SK-N-SH (cell line): Measurements from ENCODE around the gene ATP2B3.

ENCODE experiments used
- EP300 ChIP-seq, 2 experiments: IDR thresholded peaks; 2 replicates each; pipeline versions ENCODE4 v1.4.0 to v1.6.1; 2012; ENCODE audit warnings: borderline replicate concordance in 1 of 2, low read depth in 1 of 2, low read length in 1 of 2
- NRF1 ChIP-seq: IDR thresholded peaks from 2 replicates; pipeline ENCODE4 v1.6.1; 2012; ENCODE audit warnings: low read depth, mild to moderate bottlenecking, low read length
- POLR2AphosphoS5 ChIP-seq: IDR thresholded peaks from 2 replicates; pipeline ENCODE4 v1.6.1; 2012; ENCODE audit warnings: low read depth, low read length
- RCOR1 ChIP-seq: fragments of 150-350 bp; IDR thresholded peaks from 2 replicates; pipeline ENCODE4 v1.6.1; 2017; ENCODE audit warnings: antibody characterized with exemption, low read length
- REST ChIP-seq: IDR thresholded peaks from 2 replicates; pipeline ENCODE4 v1.6.1; 2012; ENCODE audit warnings: mild to moderate bottlenecking, low read depth, low read length, moderate library complexity
- TCF12 ChIP-seq: IDR thresholded peaks from 2 replicates; pipeline ENCODE4 v1.4.0; 2012
- YY1 ChIP-seq: IDR thresholded peaks from 2 replicates; pipeline ENCODE4 v1.4.0; 2012; ENCODE audit warnings: low read depth, mild to moderate bottlenecking
- TF ChIP-seq, protein P1 (sequence below): fragments of 200-600 bp; sonication (generic); IDR thresholded peaks from 2 replicates; pipeline ENCODE4 v1.6.1; 2017; ENCODE audit warnings: antibody characterized with exemption, mild to moderate bottlenecking, moderate library complexity

DNA sequence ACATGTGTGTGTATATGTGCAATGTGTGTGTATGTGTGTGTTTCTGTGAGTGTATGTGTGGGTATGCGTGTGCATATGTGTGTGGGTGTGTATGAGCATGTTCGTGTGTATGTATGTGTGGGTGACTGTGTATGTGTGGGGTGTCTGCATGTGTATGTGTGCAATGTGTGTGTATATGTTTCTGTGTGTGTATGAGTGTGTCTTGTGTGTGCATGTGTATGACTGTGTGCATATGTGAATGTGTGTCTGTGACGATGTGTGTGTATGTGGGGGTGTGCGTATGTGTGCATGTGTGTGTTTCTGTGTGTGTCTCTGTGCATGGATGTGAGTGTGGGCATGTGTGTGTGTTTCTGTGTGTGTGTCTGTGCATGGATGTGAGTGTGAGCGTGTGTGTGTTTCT lies 4.2 kb upstream of the ATP2B3 start:
- TF ChIP-seq, protein P1, sequence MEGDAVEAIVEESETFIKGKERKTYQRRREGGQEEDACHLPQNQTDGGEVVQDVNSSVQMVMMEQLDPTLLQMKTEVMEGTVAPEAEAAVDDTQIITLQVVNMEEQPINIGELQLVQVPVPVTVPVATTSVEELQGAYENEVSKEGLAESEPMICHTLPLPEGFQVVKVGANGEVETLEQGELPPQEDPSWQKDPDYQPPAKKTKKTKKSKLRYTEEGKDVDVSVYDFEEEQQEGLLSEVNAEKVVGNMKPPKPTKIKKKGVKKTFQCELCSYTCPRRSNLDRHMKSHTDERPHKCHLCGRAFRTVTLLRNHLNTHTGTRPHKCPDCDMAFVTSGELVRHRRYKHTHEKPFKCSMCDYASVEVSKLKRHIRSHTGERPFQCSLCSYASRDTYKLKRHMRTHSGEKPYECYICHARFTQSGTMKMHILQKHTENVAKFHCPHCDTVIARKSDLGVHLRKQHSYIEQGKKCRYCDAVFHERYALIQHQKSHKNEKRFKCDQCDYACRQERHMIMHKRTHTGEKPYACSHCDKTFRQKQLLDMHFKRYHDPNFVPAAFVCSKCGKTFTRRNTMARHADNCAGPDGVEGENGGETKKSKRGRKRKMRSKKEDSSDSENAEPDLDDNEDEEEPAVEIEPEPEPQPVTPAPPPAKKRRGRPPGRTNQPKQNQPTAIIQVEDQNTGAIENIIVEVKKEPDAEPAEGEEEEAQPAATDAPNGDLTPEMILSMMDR = no peak
- TF ChIP-seq TCF12 (no peak), POLR2AphosphoS5 (no peak), RCOR1 (no peak), REST (no peak), EP300 (IDR thresholded peaks at IDR 0.05; ENCODE audit: borderline replicate concordance in 1 of 2, low read depth in 1 of 2, low read length in 1 of 2) (no peak), YY1 (no peak), NRF1 (no peak)
